GM15510 (cell line): ENCODE data around the gene MYCL.

Experiments used
- POLR2A ChIP-seq: IDR thresholded peaks from 3 replicates; pipeline ENCODE4 v1.6.1; 2011; ENCODE audit warnings: borderline replicate concordance; ENCODE audit not compliant: insufficient read length; ENCODE audit errors: extremely low read depth

The MYCL gene

DNA sequence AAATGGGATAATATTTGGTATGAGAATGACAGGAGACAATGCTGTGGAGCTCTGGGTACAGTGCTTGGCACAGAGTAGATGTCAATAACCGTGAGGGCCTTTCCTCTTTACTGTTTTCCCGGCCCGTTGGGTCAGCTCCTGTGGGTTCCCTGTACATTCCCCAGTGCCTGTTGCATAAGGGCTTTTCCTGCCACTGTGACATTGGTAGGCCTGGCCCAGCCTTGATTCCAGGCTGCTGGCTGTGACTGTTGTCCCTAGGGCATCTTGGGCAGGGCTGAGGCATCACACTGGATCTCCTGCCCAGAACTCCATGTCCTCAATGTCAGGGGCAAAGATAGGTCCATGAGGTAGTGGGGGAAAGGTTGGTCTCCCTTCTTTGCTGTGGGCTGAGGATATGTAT, 25.8 kb upstream of the MYCL start:
- TF ChIP-seq POLR2A: no peak

GRCh38 chr1:39926820-39927219, 25.1 kb upstream of the MYCL start:
- no peak for TF ChIP-seq POLR2A

DNA sequence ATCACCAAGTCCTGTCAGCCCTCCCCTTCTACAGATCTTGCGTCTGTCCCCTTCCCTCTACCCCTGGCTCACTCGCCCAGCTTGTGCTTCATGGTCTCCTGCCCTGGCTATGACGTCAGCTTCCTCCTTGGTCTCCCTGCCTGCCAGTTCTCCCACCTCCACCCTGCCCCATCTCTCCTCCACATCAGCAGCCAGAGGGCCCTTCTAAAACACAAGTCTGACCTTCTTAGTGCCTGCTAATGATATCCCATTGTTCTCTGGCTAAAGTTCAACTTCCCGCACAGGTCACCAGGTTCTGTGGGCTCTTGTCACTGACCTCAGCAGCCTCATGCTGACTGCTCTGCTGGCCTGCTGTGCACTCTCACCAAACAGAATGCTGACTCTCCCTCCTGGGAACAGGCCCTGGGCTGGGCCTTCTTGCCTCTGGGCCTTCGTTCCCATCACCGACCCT, 24.7 kb upstream of the MYCL start:
- TF ChIP-seq POLR2A: no peak

- no peak for TF ChIP-seq POLR2A
Measured at GRCh38 chr1:39925721-39926342, 24.1 kb upstream of the MYCL start.

GRCh38 chr1:39922251-39922688, 20.6 kb upstream of the MYCL start:
- no peak for TF ChIP-seq POLR2A

DNA sequence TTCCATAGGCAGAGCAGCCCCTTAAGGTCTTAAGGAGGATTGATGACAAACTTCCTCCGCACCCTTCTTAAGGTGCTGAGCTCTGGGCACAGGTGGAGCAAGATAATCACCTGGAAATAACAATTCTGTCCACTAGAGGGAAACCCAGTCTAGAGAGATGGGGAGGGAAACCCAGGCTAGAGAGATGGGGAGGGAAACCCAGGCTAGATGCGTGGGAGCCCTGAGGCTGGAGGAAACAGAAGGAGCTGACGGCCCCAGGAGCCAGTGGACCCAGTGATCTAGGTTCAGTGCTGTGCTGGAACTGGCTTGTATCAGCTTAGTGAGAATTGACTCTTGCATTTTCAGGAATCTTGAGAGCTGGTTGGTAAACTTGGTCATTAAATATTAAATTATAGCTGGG, 17.8 kb upstream of the MYCL start:
- TF ChIP-seq POLR2A: no peak

- TF ChIP-seq POLR2A: no peak
Measured at GRCh38 chr1:39917825-39918224, 16.1 kb upstream of the MYCL start.

- TF ChIP-seq POLR2A: no peak
Measured at GRCh38 chr1:39915499-39916129, 13.9 kb upstream of the MYCL start.

GRCh38 chr1:39910263-39910662, 8.5 kb upstream of the MYCL start:
- no peak for TF ChIP-seq POLR2A

GRCh38 chr1:39908534-39908933, 6.8 kb upstream of the MYCL start:
- TF ChIP-seq POLR2A: no peak

DNA sequence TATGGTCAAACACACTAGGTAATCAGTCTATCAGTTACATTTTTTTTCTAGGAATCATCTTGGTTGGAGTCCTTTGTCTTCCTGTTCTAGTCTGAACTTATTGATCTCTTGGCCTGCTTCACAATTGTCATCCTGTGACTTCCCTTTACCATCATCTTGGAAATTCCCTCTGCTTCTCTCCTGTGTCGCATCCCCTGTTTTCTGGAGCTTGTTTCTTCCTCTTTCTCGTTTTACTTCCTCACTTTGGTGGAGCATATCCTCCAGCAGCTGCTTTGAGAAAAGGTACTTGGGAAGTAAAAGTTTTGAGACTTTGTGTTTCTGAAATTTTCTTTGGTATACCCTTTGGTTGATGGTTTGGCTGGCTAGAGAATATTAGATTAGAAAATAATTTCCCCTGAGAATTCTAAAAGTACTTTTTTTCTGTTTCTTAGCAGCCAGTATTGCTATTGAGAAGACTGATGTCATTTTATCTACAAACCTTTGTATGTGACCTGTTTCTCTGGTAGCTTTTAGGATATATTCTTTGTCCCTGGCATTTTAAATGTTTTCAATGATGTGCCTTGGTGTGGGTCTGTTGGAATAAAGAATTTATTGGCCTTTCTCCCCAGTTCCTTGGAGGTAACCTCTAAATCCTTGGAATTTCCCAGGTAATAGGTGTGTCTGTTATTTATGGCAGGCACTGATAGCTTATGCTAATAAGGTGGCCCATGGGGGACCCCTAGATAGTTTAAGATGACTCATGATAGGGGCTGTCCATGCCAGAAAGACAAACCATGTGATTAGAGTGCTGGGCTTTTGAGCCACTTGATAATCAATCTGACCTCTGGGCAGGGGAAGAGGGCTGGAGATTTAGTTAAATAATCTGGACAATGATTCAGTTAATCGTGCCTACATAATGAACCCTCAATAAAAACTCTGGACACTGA, 6.1 kb upstream of the MYCL start:
- TF ChIP-seq POLR2A: no peak

GRCh38 chr1:39905172-39905571, 3.5 kb upstream of the MYCL start:
- no peak for TF ChIP-seq POLR2A

- TF ChIP-seq POLR2A: no peak
Measured at GRCh38 chr1:39902460-39902807, 717 bp upstream of the MYCL start.

DNA sequence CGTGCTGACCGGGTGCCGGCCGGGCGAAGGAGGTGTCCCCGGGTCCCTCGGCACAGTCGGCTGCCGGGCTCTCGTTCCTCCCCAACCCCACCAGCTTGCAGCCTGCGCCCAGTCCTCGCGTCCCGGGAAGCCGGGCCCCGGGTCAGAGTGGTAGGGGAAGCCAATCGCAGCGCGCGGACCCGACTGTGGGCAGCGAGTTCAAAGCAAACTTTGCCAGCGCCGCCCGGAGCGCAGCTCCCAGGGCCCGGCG, 328 bp downstream of the MYCL start:
- TF ChIP-seq POLR2A: no peak

- no peak for TF ChIP-seq POLR2A
Measured at GRCh38 chr1:39900662-39901463, 854 bp downstream of the MYCL start.
